ENCODE measurements around the gene FXR1. TPM values are rescaled to one million over a fixed set of nuclear protein-coding genes. Genes with fewer than 3 reads are reported as not detected.

Gene FXR1
- total RNA-seq, 3 donors from 2014 or later: 130 to 152 (median 150) TPM

DNA sequence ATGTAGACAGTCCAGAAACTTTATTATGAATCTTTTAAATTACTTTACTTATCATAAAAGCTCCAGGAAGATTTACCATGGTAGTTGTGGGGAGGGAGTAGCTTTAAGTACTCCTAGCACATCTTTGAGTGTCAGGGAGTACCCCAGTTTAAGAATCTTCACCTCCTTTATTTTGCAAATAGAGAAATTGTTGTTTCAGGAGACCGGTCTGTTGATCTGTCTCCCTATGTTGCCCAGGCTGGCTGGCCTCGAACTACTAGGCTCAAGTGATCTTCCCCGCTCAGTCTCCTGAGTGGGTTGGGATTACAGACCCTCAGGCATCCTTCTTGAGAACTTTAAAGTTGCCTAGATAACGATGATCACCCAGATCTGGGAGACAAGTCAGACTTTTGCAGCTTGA is 11.1 kb downstream of the FXR1 start:
- intact Hi-C loops (cut with DNase I; ENCODE audit: low total_unique reads): no loop called here
- TF ChIP-seq CTCF (IDR thresholded peaks at IDR 0.05): no peak
- no peak overlapping the region for H3K4me3 ChIP-seq
- no peaks in the 10 kb centered on the region for H3K4me1 ChIP-seq
- no peaks in the 10 kb centered on the region for H3K27me3 ChIP-seq
- DNase-seq (ENCODE audit: low spot score in 2 of 2): no peak
- no peaks in the 10 kb centered on the region for H3K36me3 ChIP-seq
- H3K9me3 ChIP-seq: no peaks in the 10 kb centered on the region
- no peak overlapping the region for H3K27ac ChIP-seq

DNA sequence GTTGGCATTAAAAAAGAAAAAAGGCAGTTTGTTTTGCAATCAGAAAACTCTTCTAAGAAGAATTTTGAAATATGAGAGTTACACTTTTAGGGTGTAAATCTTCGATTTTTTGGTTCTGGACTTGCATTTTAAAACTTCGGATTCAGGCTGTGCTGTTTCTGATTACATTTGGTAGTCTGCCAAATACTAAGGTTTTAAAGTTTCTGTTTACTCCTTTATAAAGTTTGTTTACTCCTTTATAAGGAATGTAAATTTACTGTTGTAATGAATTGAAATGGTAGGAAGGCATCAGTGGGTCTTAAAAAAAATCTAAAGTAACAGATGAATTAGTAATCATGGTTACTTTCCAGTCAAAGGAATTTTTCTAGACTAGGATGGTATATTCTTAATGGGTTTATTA is 14.1 kb downstream of the FXR1 start:
- intact Hi-C loops (cut with DNase I; ENCODE audit: low total_unique reads): no loop called here
- no peak overlapping the region for H3K27ac ChIP-seq
- no peak for DNase-seq (ENCODE audit: low spot score in 2 of 2)
- TF ChIP-seq POLR2A (IDR thresholded peaks at IDR 0.05): no peak
- TF ChIP-seq CTCF (IDR thresholded peaks at IDR 0.05): no peak
- no peak for TF ChIP-seq POLR2AphosphoS5 (IDR thresholded peaks at IDR 0.05)
- H3K36me3 ChIP-seq: no peaks in the 10 kb centered on the region
- H3K4me3 ChIP-seq: no peak overlapping the region
- H3K9me3 ChIP-seq: no peaks in the 10 kb centered on the region
- no peaks in the 10 kb centered on the region for H3K4me1 ChIP-seq
- no peaks in the 10 kb centered on the region for H3K27me3 ChIP-seq

DNA sequence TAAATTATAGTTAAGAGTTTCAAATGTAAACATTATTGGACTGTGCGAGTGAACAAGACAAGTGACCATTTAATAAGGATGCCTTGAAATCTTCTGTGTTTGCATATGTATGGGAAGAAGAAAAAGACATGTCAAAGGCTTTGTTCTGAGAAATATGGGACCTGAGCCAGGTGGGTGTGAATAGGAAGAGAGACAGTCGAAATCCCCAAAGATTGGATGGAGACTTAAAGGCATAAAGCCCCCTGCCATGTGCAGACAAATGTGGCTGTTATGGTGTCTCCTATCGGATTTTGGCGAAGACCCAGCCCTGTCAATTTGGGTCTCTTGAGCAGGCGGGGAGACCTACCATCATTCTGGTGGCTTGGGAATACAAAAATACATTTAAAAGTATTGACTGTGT is 16.9 kb downstream of the FXR1 start:
- no peak overlapping the region for H3K4me3 ChIP-seq
- intact Hi-C loops (cut with DNase I; ENCODE audit: low total_unique reads): no loop called here
- no peak overlapping the region for H3K27ac ChIP-seq
- TF ChIP-seq POLR2A (IDR thresholded peaks at IDR 0.05) (no peak), CTCF (IDR thresholded peaks at IDR 0.05) (no peak), POLR2AphosphoS5 (IDR thresholded peaks at IDR 0.05) (no peak)
- no peaks in the 10 kb centered on the region for H3K27me3 ChIP-seq
- H3K36me3 ChIP-seq: no peaks in the 10 kb centered on the region
- DNase-seq (ENCODE audit: low spot score in 2 of 2): no peak
- no peaks in the 10 kb centered on the region for H3K4me1 ChIP-seq
- H3K9me3 ChIP-seq: no peaks in the 10 kb centered on the region

DNA sequence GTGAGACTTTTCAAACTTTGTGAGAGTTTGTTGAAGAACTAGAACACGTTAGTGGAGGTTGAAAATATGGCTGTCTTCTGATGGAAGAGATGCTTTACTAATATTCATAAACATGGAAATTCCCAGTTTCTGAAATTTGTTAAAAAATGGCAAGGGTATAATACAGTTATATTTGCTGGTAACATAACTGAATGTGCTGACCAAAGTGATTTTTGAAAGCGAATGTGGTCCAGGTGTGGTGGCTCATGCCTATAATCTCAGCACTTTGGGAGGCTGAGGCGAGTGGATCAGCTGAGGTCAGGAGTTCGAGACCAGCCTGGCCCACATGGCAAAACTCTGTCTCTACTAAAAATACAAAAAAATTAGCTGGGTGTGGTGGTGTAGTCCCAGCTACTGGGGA is 18.1 kb downstream of the FXR1 start:
- Histone ChIP-seq H3K9me3 (no peaks in the 10 kb centered on the region), H3K4me3 (no peak overlapping the region), H3K27ac (no peak overlapping the region), H3K27me3 (no peaks in the 10 kb centered on the region), H3K4me1 (no peaks in the 10 kb centered on the region), H3K36me3 (no peaks in the 10 kb centered on the region)
- DNase-seq (ENCODE audit: low spot score in 2 of 2): no peak
- TF ChIP-seq POLR2AphosphoS5 (IDR thresholded peaks at IDR 0.05) (no peak), POLR2A (IDR thresholded peaks at IDR 0.05) (no peak), CTCF (IDR thresholded peaks at IDR 0.05) (no peak)
- intact Hi-C loops (cut with DNase I; ENCODE audit: low total_unique reads): no loop called here

DNA sequence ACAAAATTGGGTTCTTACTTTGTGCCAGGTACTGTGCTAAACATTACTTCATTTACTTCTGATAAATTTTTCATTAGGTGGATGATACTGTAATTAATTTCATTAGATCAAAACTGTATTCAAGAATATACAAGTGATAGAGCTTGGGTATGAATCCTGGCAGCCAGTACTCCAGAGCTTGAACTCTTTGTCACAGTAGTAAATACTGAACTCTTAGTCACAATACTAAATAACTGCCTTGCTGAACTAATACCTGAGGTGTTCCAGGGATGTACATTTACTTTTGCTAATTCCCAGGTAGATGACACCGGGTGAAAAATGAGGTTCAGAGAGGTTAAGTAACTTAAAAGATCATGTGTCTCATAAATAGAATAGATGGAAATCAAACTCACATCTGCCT is 20.3 kb downstream of the FXR1 start:
- TF ChIP-seq POLR2AphosphoS5 (IDR thresholded peaks at IDR 0.05) (no peak), POLR2A (IDR thresholded peaks at IDR 0.05) (no peak), CTCF (IDR thresholded peaks at IDR 0.05) (no peak)
- DNase-seq (ENCODE audit: low spot score in 2 of 2): no peak
- H3K27ac ChIP-seq: no peak overlapping the region
- H3K36me3 ChIP-seq: no peaks in the 10 kb centered on the region
- intact Hi-C loops (cut with DNase I; ENCODE audit: low total_unique reads): no loop called here
- H3K27me3 ChIP-seq: no peaks in the 10 kb centered on the region
- H3K4me3 ChIP-seq: no peak overlapping the region
- no peaks in the 10 kb centered on the region for H3K4me1 ChIP-seq
- no peaks in the 10 kb centered on the region for H3K9me3 ChIP-seq

Data from breast epithelium (tissue), 4 donors.